Liver (tissue), 9 donors: ENCODE measurements around the gene SYCP2. TPM values are rescaled to one million over a fixed set of nuclear protein-coding genes. Genes with fewer than 3 reads are reported as not detected.

Experiments used
- DNase-seq: peaks from one replicate; pipeline ENCODE4 v3.0.0-alpha.2; 2017; ENCODE audit warnings: low spot score
- H3K27ac ChIP-seq, 2 donors: one replicate each; pipeline ENCODE4 v1.7.0; 2013; ENCODE audit warnings: inconsistent platforms in 2 of 2, low read length in 2 of 2, control low read depth in 1 of 2, low read depth in 1 of 2, mild to moderate bottlenecking in 1 of 2
- H3K27me3 ChIP-seq, 4 donors: one replicate each; pipeline versions ENCODE4 v1.6.1 to v1.7.0; 2013; ENCODE audit warnings: low read length in 3 of 4, inconsistent platforms in 1 of 4, mild to moderate bottlenecking in 1 of 4, moderate library complexity in 1 of 4; ENCODE audit not compliant: control insufficient read depth in 4 of 4, insufficient read depth in 4 of 4
- H3K36me3 ChIP-seq, 4 donors: one replicate each; pipeline versions ENCODE4 v1.6.1 to v1.7.0; 2013; ENCODE audit warnings: low read length in 3 of 4, mild to moderate bottlenecking in 3 of 4, low read depth in 1 of 4, moderate library complexity in 1 of 4; ENCODE audit not compliant: control insufficient read depth in 4 of 4, insufficient read depth in 3 of 4
- H3K4me1 ChIP-seq, 4 donors: one replicate each; pipeline versions ENCODE4 v1.6.1 to v1.7.0; 2013; ENCODE audit warnings: low read length in 3 of 4, mild to moderate bottlenecking in 3 of 4, moderate library complexity in 1 of 4; ENCODE audit not compliant: control insufficient read depth in 4 of 4, insufficient read depth in 4 of 4
- H3K4me3 ChIP-seq, 3 donors: one replicate each; pipeline versions ENCODE4 v1.6.1 to v1.7.0; 2013; ENCODE audit warnings: low read length in 3 of 3, control low read depth in 1 of 3, low read depth in 1 of 3, mild to moderate bottlenecking in 1 of 3
- H3K9ac ChIP-seq, 2 donors: one replicate each; pipeline ENCODE4 v1.7.0; 2013; ENCODE audit warnings: low read length in 2 of 2, mild to moderate bottlenecking in 2 of 2, moderate library complexity in 2 of 2, control low read depth in 1 of 2, low read depth in 1 of 2
- H3K9me3 ChIP-seq, 4 donors: one replicate each; pipeline versions ENCODE4 v1.6.1 to v1.7.0; 2013; ENCODE audit warnings: low read length in 3 of 4; ENCODE audit not compliant: control insufficient read depth in 4 of 4
- EGR1 ChIP-seq, 2 donors: IDR thresholded peaks; 2 replicates each; pipeline ENCODE4 v1.6.1; 2016 to 2018; ENCODE audit warnings: antibody characterized with exemption in 2 of 2, low read depth in 2 of 2
- FOXA2 ChIP-seq: IDR thresholded peaks from 2 replicates; pipeline ENCODE4 v1.6.1; 2016; ENCODE audit warnings: antibody characterized with exemption
- GABPA ChIP-seq, 2 donors: IDR thresholded peaks in 1 of 2; conservative IDR thresholded peaks in 1 of 2; 2 replicates each; pipeline ENCODE4 v1.6.1; 2016; ENCODE audit warnings: antibody characterized with exemption in 2 of 2, mild to moderate bottlenecking in 1 of 2, moderate library complexity in 1 of 2
- HNF4A ChIP-seq, 2 donors: conservative IDR thresholded peaks; 2 replicates each; pipeline ENCODE4 v1.6.1; 2016; ENCODE audit warnings: antibody characterized with exemption in 2 of 2, mild to moderate bottlenecking in 2 of 2
- HNF4G ChIP-seq: IDR thresholded peaks from 2 replicates; pipeline ENCODE4 v1.6.1; 2016; ENCODE audit warnings: antibody characterized with exemption
- JUND ChIP-seq, 2 donors: IDR thresholded peaks; 2 replicates each; pipeline ENCODE4 v1.6.1; 2016; ENCODE audit warnings: antibody characterized with exemption in 2 of 2
- MAX ChIP-seq: IDR thresholded peaks from 2 replicates; pipeline ENCODE4 v1.6.1; 2016; ENCODE audit warnings: antibody characterized with exemption
- NR2F2 ChIP-seq: IDR thresholded peaks from 2 replicates; pipeline ENCODE4 v1.6.1; 2016; ENCODE audit warnings: antibody characterized with exemption
- RAD21 ChIP-seq, 2 donors: IDR thresholded peaks; 2 replicates each; pipeline ENCODE4 v1.6.1; 2016; ENCODE audit warnings: antibody characterized with exemption in 2 of 2, mild to moderate bottlenecking in 2 of 2
- REST ChIP-seq: IDR thresholded peaks from 2 replicates; pipeline ENCODE4 v1.6.1; 2016; ENCODE audit warnings: antibody characterized with exemption, mild to moderate bottlenecking
- RXRA ChIP-seq, 2 donors: IDR thresholded peaks; 2 replicates each; pipeline ENCODE4 v1.6.1; 2017 to 2018; ENCODE audit warnings: antibody characterized with exemption in 2 of 2, mild to moderate bottlenecking in 1 of 2
- SP1 ChIP-seq: IDR thresholded peaks from 2 replicates; pipeline ENCODE4 v1.6.1; 2018; ENCODE audit warnings: antibody characterized with exemption, mild to moderate bottlenecking
- YY1 ChIP-seq: IDR thresholded peaks from 2 replicates; pipeline ENCODE4 v1.6.1; 2016; ENCODE audit warnings: antibody characterized with exemption, mild to moderate bottlenecking
- WGBS: extraction: QIAGEN DNeasy Blood & Tissue Kit; methylation state at CpG from one replicate; pipeline ENCODE4 v1.1.7; 2013; 5-methylcytosine and 5-hydroxymethylcytosine counted together
- polyA plus RNA-seq, 2 donors: library from polyadenylated mRNA; stranded (reverse) in 1 of 2; unstranded in 1 of 2; fragments of 200-250 nt in 1 of 2; fragments of >200 nt in 1 of 2; fragmentation: Nextera tagmentation in 1 of 2; extraction: Ambion mirVana in 1 of 2; gene quantifications; one replicate each; pipeline versions ENCODE4 v1.2.1 to v1.2.3, GENCODE V29; 2013 to 2015
- total RNA-seq, 2 donors: library from RNA; depleted of rRNA; stranded (reverse); fragments of >200 nt; gene quantifications; one replicate each; pipeline ENCODE4 v1.2.3, GENCODE V29; 2014
- TF ChIP-seq, protein P1 (sequence below): IDR thresholded peaks from 2 replicates; pipeline ENCODE4 v1.6.1; 2016; ENCODE audit warnings: antibody characterized with exemption
- TF ChIP-seq, protein P2 (sequence below): fragments of 150-350 bp; IDR thresholded peaks from 2 replicates; pipeline ENCODE4 v1.5.1; 2017; ENCODE audit warnings: improper control_type of control experiment, low read depth, low read length; ENCODE audit not compliant: missing input control
- TF ChIP-seq, protein P3 (sequence below): IDR thresholded peaks from 2 replicates; pipeline ENCODE4 v1.6.1; 2016; ENCODE audit warnings: antibody characterized with exemption
- donor health status: healthy.
- donor health status: healthy.
- donor health status: healthy.
- donor health status: healthy.
- donor health status: healthy.

The SYCP2 gene
- total and polyA plus RNA-seq, 4 donors: 0.07 to 0.84 (median 0.38) TPM

DNA sequence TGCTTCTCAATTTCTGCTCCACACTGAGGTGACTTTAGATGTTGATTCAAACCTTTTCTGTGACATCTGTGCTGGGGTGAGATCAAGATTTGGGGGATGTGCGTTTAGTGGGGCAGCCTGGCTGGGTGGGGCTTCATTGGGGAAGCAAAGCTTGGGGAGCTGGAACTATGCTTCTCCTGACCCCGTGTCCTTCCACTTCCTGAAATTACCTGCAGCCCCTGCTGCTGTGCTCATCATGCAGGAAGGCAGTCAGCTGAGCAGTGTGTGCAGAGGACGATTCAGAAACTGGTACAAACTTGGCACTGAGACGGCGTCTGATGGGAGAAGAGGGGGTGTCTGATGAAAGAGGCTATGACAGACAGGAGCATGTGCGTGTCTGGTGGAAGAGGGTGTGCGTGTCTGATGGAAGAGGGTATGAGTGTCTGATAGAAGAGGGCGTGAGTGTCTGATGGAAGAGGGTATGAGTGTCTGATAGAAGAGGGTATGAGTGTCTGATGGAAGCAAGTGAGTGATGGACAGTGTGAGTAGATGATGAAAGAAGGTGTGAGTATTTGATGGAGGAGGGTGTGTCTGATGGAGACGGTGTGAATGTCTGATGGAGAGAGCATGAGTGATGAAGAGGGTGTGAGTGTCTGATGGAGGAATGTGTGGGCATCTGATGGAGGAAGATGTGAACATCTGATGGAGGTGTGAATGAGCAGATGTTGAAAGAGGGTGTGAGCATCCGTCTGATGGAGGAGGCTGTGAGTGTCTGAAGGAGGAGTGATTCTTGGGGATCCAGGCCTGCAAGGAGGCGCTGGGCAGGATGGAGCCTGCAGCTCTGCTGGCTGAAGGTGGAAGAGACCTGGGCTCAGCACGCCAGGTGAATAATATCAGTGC is 103.4 kb downstream of the SYCP2 start:
- H3K4me3 ChIP-seq: no peak overlapping the region
- no peak overlapping the region for H3K9ac ChIP-seq
- 71% methylated on average over 12 of the region's 12 CpGs for WGBS
- H3K27me3 ChIP-seq: no peaks in the 10 kb centered on the region
- no peak overlapping the region for H3K27ac ChIP-seq
- no peaks in the 10 kb centered on the region for H3K4me1 ChIP-seq
- no peaks in the 10 kb centered on the region for H3K9me3 ChIP-seq
- no peak for TF ChIP-seq EGR1 (IDR thresholded peaks at IDR 0.05; ENCODE audit: low read depth in 2 of 2)
- no peak for TF ChIP-seq GABPA (IDR thresholded peaks at IDR 0.05 in 1 of 2, conservative IDR thresholded peaks at IDR 0.05 in 1 of 2)
- no peak for TF ChIP-seq HNF4A (conservative IDR thresholded peaks at IDR 0.05)
- TF ChIP-seq, protein P1, sequence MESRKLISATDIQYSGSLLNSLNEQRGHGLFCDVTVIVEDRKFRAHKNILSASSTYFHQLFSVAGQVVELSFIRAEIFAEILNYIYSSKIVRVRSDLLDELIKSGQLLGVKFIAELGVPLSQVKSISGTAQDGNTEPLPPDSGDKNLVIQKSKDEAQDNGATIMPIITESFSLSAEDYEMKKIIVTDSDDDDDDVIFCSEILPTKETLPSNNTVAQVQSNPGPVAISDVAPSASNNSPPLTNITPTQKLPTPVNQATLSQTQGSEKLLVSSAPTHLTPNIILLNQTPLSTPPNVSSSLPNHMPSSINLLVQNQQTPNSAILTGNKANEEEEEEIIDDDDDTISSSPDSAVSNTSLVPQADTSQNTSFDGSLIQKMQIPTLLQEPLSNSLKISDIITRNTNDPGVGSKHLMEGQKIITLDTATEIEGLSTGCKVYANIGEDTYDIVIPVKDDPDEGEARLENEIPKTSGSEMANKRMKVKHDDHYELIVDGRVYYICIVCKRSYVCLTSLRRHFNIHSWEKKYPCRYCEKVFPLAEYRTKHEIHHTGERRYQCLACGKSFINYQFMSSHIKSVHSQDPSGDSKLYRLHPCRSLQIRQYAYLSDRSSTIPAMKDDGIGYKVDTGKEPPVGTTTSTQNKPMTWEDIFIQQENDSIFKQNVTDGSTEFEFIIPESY: no peak
- TF ChIP-seq RXRA (IDR thresholded peaks at IDR 0.05): no peak
- no peak for TF ChIP-seq NR2F2
- no peak for TF ChIP-seq JUND (IDR thresholded peaks at IDR 0.05)
- no peak for TF ChIP-seq HNF4G
- TF ChIP-seq YY1: no peak
- TF ChIP-seq MAX: no peak
- no peak for TF ChIP-seq RAD21 (IDR thresholded peaks at IDR 0.05)
- no peak for TF ChIP-seq SP1
- no peak for TF ChIP-seq REST
- TF ChIP-seq, protein P2, sequence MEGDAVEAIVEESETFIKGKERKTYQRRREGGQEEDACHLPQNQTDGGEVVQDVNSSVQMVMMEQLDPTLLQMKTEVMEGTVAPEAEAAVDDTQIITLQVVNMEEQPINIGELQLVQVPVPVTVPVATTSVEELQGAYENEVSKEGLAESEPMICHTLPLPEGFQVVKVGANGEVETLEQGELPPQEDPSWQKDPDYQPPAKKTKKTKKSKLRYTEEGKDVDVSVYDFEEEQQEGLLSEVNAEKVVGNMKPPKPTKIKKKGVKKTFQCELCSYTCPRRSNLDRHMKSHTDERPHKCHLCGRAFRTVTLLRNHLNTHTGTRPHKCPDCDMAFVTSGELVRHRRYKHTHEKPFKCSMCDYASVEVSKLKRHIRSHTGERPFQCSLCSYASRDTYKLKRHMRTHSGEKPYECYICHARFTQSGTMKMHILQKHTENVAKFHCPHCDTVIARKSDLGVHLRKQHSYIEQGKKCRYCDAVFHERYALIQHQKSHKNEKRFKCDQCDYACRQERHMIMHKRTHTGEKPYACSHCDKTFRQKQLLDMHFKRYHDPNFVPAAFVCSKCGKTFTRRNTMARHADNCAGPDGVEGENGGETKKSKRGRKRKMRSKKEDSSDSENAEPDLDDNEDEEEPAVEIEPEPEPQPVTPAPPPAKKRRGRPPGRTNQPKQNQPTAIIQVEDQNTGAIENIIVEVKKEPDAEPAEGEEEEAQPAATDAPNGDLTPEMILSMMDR: no peak
- TF ChIP-seq, protein P3, sequence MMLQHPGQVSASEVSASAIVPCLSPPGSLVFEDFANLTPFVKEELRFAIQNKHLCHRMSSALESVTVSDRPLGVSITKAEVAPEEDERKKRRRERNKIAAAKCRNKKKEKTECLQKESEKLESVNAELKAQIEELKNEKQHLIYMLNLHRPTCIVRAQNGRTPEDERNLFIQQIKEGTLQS: no peak
- TF ChIP-seq FOXA2: no peak
- H3K36me3 ChIP-seq: no peaks in the 10 kb centered on the region
- DNase-seq: peak; percentile 13
